ENCODE data around the gene RPS6KB2.

RPS6KB2 gene

DNA sequence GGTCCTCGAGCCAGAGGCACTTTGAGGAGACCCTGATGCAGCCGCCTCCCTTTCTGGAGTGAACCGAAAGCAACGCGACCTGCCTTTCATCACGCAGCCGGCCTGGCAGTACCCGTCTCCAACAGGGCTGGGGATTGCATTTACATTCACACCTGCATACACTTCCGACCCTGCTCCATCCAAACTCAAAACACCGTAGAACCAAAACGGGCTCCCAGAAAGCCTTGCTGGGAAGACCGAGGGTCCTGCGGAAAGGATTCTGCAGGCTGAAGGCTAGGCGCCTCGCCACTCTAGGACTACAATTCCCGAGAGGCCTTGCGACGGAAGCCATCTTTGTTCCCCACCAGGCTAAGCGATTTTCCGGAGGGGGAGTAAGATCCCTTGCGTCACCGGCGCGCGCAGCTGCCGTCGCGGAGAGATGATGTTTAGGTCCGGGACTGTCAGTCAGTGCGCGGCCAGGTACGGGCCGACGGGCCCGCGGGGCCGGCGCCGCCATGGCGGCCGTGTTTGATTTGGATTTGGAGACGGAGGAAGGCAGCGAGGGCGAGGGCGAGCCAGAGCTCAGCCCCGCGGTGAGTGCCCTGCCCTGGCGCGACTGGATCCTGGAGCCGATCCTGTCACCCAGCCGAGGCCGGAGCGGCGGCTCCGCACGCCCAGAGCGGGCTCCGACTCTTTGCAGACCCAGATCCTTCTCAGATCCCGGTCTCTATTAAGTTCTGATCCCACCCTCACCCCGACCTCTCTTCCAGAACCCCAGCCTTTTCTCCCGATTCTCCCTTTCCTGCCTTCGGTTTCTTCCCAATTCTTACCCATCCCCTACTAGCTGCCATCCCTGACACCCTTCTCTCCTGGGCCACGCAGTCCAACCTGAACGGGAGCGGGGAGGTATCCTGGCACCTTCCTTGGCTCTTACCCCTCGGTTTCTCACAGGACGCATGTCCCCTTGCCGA is at the start of gene RPS6KB2:
Gene RPS6KB2 (plus strand): TSS at position 443 of the 950 bp plus-strand sequence. CDS start 52 bp downstream, at position 495.
- Histone ChIP-seq H3K9ac (ENCODE audit: low read length) (peak within 1 kb of the TSS; percentile 88), H3K4me1 (ENCODE audit: control insufficient read depth, insufficient read depth, low read length) (peaks cover 10% of the 10 kb centered on the region), H3K4me3 (ENCODE audit: low read length) (peak within 1 kb of the TSS; percentile 74), H3K36me3 (ENCODE audit: control insufficient read depth, insufficient read depth, low read length) (peaks cover 6% of the 10 kb centered on the region), H3K9me3 (ENCODE audit: control insufficient read depth, low read length) (no peaks in the 10 kb centered on the region), H3K27me3 (ENCODE audit: control insufficient read depth, insufficient read depth, low read length) (no peaks in the 10 kb centered on the region)

DNA sequence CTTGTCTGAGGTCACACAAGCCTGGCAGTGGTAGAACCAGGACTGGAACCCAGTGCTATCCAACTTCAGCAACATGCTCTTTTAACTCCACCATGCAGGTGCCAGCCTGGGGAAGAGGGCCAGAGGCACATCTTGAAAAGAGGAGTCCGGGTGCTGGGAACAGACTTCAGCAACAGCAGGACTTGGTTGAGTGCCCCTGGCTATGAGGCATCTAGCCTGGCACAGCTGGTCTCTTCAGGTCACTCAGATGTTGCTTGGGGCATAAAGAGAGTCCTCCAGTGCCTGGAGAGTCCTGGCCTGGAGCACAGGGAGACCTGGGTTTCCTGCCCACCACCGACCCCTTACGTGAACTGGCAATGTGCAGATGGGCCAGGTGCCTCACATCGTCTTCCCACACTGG is 49.8 kb upstream of the RPS6KB2 start:
- H3K9me3 ChIP-seq (ENCODE audit: control insufficient read depth, low read length), result no peaks in the 10 kb centered on the region
- no peaks in the 10 kb centered on the region for H3K36me3 ChIP-seq (ENCODE audit: control insufficient read depth, insufficient read depth, low read length)
- no peak overlapping the region for H3K9ac ChIP-seq (ENCODE audit: low read length)
- H3K4me3 ChIP-seq (ENCODE audit: low read length), result no peak overlapping the region
- peaks cover 2% of the 10 kb centered on the region for H3K27me3 ChIP-seq (ENCODE audit: control insufficient read depth, insufficient read depth, low read length)
- peaks cover 54% of the 10 kb centered on the region for H3K4me1 ChIP-seq (ENCODE audit: control insufficient read depth, insufficient read depth, low read length)

DNA sequence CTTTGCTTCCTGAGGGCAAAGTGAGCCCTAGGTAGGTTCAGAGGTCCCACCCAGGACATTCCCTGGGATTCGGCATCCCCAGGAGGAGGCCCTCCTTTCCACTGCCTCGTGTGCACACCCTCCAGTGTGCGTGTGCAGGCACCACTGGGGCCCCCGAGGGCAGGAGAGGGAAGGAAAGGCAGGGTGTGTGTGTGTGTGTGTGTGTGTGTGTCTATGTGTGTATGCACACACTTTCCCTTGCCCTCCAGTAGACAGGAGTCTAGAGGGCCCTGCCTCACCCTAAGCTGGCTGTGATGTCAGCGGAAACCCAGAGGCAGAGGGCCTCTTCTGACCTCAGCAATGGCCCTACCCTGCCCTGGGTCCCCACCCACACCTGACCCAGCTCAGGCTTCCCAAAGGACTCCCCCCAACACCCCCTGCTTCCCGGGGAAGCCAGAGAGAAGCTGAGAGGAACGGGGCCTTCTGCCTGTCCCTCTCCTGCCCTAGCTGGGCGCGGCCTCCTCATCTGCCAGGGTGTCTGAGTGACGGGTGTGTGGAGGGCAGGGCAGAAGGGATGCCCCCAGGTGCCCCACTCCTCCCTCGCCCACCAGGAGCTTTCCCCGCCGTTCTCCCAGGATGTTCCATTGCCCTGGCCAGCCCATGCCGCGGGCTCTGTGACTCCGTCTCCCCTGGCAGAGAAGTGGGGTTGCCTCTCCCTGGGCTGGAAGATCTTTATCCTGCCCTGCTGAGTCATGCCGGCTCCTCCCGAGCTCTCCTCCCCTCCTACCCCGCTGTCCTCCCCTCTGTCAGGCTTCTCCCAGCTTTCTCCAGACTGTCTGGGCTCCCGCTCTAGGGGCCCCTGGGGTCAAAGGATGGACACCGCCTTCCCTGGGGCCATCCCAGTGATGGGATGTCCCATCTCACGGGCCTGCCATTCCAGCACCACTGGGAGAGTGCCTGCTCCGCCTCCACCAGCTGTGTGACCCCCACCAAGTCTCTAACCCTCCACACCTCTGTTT is 48.9 kb upstream of the RPS6KB2 start:
- Histone ChIP-seq H3K27me3 (ENCODE audit: control insufficient read depth, insufficient read depth, low read length) (no peaks in the 10 kb centered on the region), H3K4me1 (ENCODE audit: control insufficient read depth, insufficient read depth, low read length) (peaks cover 47% of the 10 kb centered on the region), H3K9me3 (ENCODE audit: control insufficient read depth, low read length) (no peaks in the 10 kb centered on the region), H3K36me3 (ENCODE audit: control insufficient read depth, insufficient read depth, low read length) (no peaks in the 10 kb centered on the region), H3K4me3 (ENCODE audit: low read length) (no peak overlapping the region), H3K9ac (ENCODE audit: low read length) (no peak overlapping the region)

DNA sequence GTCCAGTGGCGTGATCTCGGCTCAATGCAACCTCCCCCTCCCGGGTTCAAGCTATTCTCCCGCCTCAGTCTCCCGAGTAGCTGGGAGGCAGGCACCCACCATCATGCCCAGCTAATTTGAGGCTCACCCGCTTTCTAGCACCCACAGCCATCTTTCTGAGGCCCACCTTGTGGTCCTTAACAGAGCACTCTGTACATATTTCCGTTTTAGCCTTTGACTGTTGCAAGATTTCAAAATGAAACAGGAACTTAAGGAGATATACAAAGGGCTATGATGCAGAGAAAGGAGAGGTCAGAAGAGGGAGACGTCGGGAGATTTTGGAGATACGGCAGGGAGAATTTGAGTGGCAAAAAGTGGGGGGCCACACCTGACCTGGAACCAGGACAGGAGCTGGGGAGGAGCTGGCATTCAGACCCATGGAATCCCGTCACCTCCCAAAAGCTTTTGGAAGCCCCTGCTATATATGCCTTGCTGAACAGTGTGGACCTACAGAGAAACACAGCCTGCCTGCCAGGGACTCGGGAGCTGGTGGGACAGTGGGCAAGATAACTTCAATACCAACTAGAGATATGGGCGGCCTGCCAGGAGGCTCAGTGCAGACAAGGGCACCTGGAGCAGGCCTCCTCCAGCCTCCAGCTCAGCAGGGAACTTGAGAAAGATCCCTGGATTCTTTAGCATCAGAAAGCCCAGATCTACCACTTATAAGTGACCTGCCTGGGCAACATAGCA is 46.9 kb upstream of the RPS6KB2 start:
- H3K4me3 ChIP-seq (ENCODE audit: low read length), result no peak overlapping the region
- H3K9ac ChIP-seq (ENCODE audit: low read length), result peak overlapping the region; percentile 17
- no peaks in the 10 kb centered on the region for H3K36me3 ChIP-seq (ENCODE audit: control insufficient read depth, insufficient read depth, low read length)
- H3K27me3 ChIP-seq (ENCODE audit: control insufficient read depth, insufficient read depth, low read length), result no peaks in the 10 kb centered on the region
- H3K4me1 ChIP-seq (ENCODE audit: control insufficient read depth, insufficient read depth, low read length), result peaks cover 42% of the 10 kb centered on the region
- no peaks in the 10 kb centered on the region for H3K9me3 ChIP-seq (ENCODE audit: control insufficient read depth, low read length)

DNA sequence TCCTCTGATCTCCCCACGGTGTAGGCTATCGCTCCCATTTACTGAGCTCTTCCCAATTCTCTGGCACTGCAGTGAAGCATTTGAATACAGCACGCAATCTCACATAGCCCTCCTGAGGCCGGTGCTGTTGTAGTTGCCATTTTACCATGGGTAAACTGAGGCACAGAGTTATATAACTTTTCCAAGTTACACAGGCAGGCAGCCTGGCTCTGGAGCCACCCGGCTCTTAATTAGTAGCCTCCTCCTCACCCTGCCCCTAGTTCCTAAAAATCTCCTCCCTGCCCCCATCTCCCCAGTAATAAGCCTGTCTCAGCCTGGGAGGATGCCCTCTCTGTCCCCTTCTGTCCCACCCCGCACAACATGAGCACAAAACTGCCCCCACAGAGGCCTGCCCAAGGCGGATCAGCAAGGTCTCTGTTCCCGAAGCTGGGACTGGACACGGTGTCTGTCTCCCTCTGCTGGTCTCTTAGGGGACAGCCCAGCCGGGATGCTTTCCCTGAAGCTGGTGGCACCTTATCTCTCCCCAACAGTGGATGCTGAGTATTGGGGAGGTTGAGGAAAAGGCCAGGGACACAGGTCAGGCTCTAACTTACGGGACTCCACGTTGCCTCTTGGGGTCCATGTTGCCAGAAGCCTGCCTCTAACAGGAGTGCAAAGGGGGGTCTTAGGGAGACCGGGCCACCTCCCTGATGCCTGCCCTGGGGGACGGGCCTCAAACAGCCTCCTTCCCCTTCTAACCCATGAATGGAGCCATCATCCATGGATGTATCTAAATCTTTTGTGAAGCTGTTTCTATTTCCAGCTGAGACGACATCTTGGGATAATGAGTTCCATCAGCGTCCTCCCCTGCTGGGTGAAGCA is 45.8 kb upstream of the RPS6KB2 start:
- Histone ChIP-seq H3K9me3 (ENCODE audit: control insufficient read depth, low read length) (no peaks in the 10 kb centered on the region), H3K4me1 (ENCODE audit: control insufficient read depth, insufficient read depth, low read length) (peaks cover 37% of the 10 kb centered on the region), H3K27me3 (ENCODE audit: control insufficient read depth, insufficient read depth, low read length) (no peaks in the 10 kb centered on the region), H3K4me3 (ENCODE audit: low read length) (no peak overlapping the region), H3K36me3 (ENCODE audit: control insufficient read depth, insufficient read depth, low read length) (no peaks in the 10 kb centered on the region), H3K9ac (ENCODE audit: low read length) (no peak overlapping the region)

DNA sequence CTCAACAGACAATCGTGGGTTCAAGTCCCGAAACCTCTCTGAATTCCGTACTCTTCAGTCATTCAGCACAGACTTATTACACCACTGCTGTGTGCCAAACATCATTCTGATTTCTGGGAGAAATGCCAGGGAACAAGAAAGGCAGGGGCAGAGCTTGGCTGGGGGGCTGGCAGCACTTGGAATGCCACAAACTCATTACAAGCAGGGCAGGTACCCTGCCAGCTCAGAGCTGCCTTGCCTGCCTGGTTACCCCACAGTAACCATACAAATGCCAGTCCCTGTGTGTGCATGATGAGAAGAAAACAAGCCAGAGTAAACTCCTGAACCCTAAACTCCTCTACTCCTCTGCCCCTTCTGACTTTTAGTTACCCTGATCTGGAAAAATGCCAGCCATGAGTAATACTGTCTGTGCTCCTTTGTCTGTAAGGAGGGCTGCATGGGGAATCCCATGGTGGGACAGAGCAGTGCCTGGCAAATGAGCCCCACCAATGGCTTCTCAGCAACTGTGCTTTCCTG is 43.4 kb upstream of the RPS6KB2 start:
- Histone ChIP-seq H3K4me1 (ENCODE audit: control insufficient read depth, insufficient read depth, low read length) (peaks cover 22% of the 10 kb centered on the region), H3K36me3 (ENCODE audit: control insufficient read depth, insufficient read depth, low read length) (no peaks in the 10 kb centered on the region), H3K9ac (ENCODE audit: low read length) (no peak overlapping the region), H3K4me3 (ENCODE audit: low read length) (no peak overlapping the region), H3K9me3 (ENCODE audit: control insufficient read depth, low read length) (no peaks in the 10 kb centered on the region), H3K27me3 (ENCODE audit: control insufficient read depth, insufficient read depth, low read length) (no peaks in the 10 kb centered on the region)

DNA sequence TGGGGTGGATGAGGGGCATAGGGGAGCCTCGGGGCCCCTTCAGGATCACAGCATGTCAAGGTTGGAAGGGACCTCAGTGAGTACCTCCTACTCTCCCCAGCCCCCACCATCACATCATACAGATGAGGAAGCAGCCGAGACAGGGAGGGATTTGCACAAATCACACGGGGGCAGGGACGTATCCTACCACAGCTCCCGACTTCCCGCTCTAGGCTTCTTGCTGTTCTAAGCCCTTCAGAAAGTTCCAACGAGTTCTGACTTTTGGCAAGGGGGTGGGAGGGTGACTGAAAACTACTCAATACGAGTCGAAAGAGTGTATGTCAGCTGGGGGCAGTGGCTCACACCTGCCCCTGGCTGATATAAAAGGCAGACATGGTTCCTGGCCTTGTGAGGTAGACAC is 41.2 kb upstream of the RPS6KB2 start:
- Histone ChIP-seq H3K9me3 (ENCODE audit: control insufficient read depth, low read length) (no peaks in the 10 kb centered on the region), H3K4me3 (ENCODE audit: low read length) (no peak overlapping the region), H3K27me3 (ENCODE audit: control insufficient read depth, insufficient read depth, low read length) (no peaks in the 10 kb centered on the region), H3K4me1 (ENCODE audit: control insufficient read depth, insufficient read depth, low read length) (peaks cover 10% of the 10 kb centered on the region), H3K9ac (ENCODE audit: low read length) (no peak overlapping the region), H3K36me3 (ENCODE audit: control insufficient read depth, insufficient read depth, low read length) (no peaks in the 10 kb centered on the region)

DNA sequence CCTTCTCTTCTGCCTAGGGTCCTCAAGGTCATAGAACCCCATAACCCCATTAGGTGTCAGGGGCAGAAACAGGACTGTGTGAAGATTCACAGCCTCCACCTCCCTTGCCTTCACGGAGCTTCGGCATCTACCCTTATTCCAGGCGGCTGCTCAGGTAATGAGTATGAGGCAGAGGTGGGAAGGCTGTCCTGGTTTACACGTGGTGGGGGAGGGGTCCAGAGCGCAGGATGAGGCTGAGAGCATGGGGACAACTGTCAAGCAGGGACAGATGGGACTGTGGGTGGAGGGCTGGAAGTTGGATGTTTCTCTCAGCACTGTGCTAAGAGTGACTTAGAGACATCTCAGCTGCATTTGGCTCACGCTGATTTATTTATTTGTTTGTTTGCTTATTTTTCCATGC is 40.8 kb upstream of the RPS6KB2 start:
- H3K36me3 ChIP-seq (ENCODE audit: control insufficient read depth, insufficient read depth, low read length), result no peaks in the 10 kb centered on the region
- peaks cover 8% of the 10 kb centered on the region for H3K4me1 ChIP-seq (ENCODE audit: control insufficient read depth, insufficient read depth, low read length)
- H3K4me3 ChIP-seq (ENCODE audit: low read length), result no peak overlapping the region

DNA sequence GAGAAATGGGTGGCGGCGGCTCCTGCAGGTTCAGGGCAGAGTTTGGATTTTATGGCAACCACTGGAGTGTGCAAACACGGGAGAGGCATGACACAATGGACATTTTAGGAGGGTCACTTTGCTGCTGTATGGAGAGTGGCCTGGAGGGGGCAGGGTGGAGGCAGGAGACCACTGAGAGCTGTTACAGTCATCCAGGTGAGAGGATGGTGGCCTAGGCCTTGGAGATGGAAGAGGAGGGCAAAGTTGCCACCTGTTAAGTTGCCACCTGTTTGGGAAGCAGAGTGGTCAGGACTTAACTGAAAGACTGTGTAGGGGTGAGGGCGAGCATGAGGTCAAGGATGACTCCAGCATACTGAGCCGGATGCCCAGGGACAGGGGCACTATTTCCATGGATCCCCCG is 38.8 kb upstream of the RPS6KB2 start:
- Histone ChIP-seq H3K36me3 (ENCODE audit: control insufficient read depth, insufficient read depth, low read length) (no peaks in the 10 kb centered on the region), H3K9ac (ENCODE audit: low read length) (no peak overlapping the region), H3K27me3 (ENCODE audit: control insufficient read depth, insufficient read depth, low read length) (no peaks in the 10 kb centered on the region), H3K9me3 (ENCODE audit: control insufficient read depth, low read length) (no peaks in the 10 kb centered on the region), H3K4me3 (ENCODE audit: low read length) (no peak overlapping the region), H3K4me1 (ENCODE audit: control insufficient read depth, insufficient read depth, low read length) (peaks cover 11% of the 10 kb centered on the region)

More for the DNA sequence above, 40.8 kb upstream of the RPS6KB2 start:
- no peak overlapping the region for H3K9ac ChIP-seq (ENCODE audit: low read length)
- H3K9me3 ChIP-seq (ENCODE audit: control insufficient read depth, low read length), result no peaks in the 10 kb centered on the region
- no peaks in the 10 kb centered on the region for H3K27me3 ChIP-seq (ENCODE audit: control insufficient read depth, insufficient read depth, low read length)

DNA sequence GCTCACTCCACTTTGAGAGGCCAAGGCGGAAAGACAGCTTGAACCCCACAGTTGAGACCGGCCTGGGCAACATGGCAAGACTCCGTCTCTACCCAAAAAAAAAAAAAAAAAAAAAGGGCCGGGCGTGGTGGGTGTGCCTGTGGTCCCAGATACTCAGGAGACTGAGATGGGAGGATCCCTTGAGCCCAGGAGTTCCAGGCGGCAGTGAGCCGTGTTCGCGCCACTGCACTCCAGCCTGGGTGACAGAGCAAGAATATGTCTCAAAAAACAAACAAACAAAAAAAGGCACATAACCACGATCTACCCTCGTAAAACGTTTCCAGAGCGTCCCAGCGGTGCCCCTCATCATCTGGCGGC is 37.4 kb upstream of the RPS6KB2 start:
- H3K36me3 ChIP-seq (ENCODE audit: control insufficient read depth, insufficient read depth, low read length), result no peaks in the 10 kb centered on the region
- H3K27me3 ChIP-seq (ENCODE audit: control insufficient read depth, insufficient read depth, low read length), result no peaks in the 10 kb centered on the region
- H3K9ac ChIP-seq (ENCODE audit: low read length), result peak overlapping the region; percentile 89
- peak overlapping the region; percentile 82 for H3K4me3 ChIP-seq (ENCODE audit: low read length)
- no peaks in the 10 kb centered on the region for H3K9me3 ChIP-seq (ENCODE audit: control insufficient read depth, low read length)
- peaks cover 11% of the 10 kb centered on the region for H3K4me1 ChIP-seq (ENCODE audit: control insufficient read depth, insufficient read depth, low read length)
